K562 (cell line): ENCODE data around the gene MAST1. TPM values are rescaled to one million over a fixed set of nuclear protein-coding genes. Genes with fewer than 3 reads are reported as not detected.

Source experiments
- ATAC-seq: fragments of 200-7000 bp; cut with Tn5 transposase; 3 replicates; pipeline ENCODE4 v1.9.1; 2020; ENCODE audit warnings: moderate library complexity
- BruUV-seq: library from RNA; stranded (reverse); fragments of 400-500 nt; replicated peaks from 2 replicates; lab custom pipeline; 2021; lab: Mats Ljungman, UMichigan
- CTCF ChIA-PET: fragments of 300-600 bp; formaldehyde crosslinking; extraction: SDS; loops from one replicate; lab custom pipeline; 2021; ENCODE audit warnings: low intra/inter-chr PET ratio; lab: Yijun Ruan, JAX
- POLR2A ChIA-PET: fragments of 300-600, 350-650 bp; sonication (Branson Sonifier 250); formaldehyde crosslinking; extraction: SDS; loops from one replicate; lab custom pipeline; 2021; ENCODE audit warnings: antibody characterized with exemption, inconsistent platforms; lab: Yijun Ruan, JAX
- DNase-seq, 4 experiments: peaks; one replicate each; pipeline versions ENCODE4 v3.0.0 to v3.0.0-alpha.2; 2011 to 2018; ENCODE audit warnings: low spot score in 3 of 4, mixed read lengths in 3 of 4; ENCODE audit errors: extremely low read depth in 1 of 4
- FAIRE-seq: peaks from 2 replicates; lab custom pipeline; 2011; peaks lifted over from hg19 to GRCh38; lab: Jason Lieb, UNC
- H2AFZ ChIP-seq: 2 replicates; pipeline ENCODE4 v1.6.0; 2011; ENCODE audit warnings: low read depth, low read length, control low read depth, inconsistent platforms
- H3K27ac ChIP-seq: fragments of 200-600 bp; 3 replicates; pipeline ENCODE4 v1.8.0; 2011; ENCODE audit warnings: low read depth, mild to moderate bottlenecking, control low read depth, inconsistent platforms, low read length, moderate library complexity, mixed read lengths; ENCODE audit errors: extremely low read depth
- H3K27me3 ChIP-seq, 2 experiments: fragments of 300-600 bp in 1 of 2; 2 replicates in 1 of 2; 3 replicates in 1 of 2; pipeline versions ENCODE4 v1.6.0 to v1.8.0; 2011; ENCODE audit warnings: inconsistent platforms in 2 of 2, low read length in 2 of 2, mild to moderate bottlenecking in 1 of 2, mixed read lengths in 1 of 2, moderate library complexity in 1 of 2; ENCODE audit not compliant: control insufficient read depth in 2 of 2, insufficient read depth in 2 of 2
- H3K36me3 ChIP-seq: fragments of 300-600 bp; 3 replicates; pipeline ENCODE4 v1.8.0; 2011; ENCODE audit warnings: mild to moderate bottlenecking, low read length, inconsistent platforms; ENCODE audit not compliant: control insufficient read depth, insufficient read depth
- H3K4me1 ChIP-seq, 2 experiments: fragments of 200-600 bp in 1 of 2; replicated peaks in 1 of 2; 2 replicates in 1 of 2; 3 replicates in 1 of 2; pipeline versions ENCODE4 v1.5.1 to v1.8.0; 2011; ENCODE audit warnings: inconsistent platforms in 2 of 2, low read length in 2 of 2, mild to moderate bottlenecking in 1 of 2, mixed read lengths in 1 of 2, moderate library complexity in 1 of 2; ENCODE audit not compliant: control insufficient read depth in 2 of 2, insufficient read depth in 2 of 2
- H3K4me2 ChIP-seq: 2 replicates; pipeline ENCODE4 v1.6.1; 2011; ENCODE audit warnings: low read length, control low read depth, inconsistent platforms, mixed read lengths; ENCODE audit not compliant: insufficient read depth
- H3K4me3 ChIP-seq: fragments of 200-600 bp; sonication (generic), shearing (Covaris generic); 2 replicates; pipeline ENCODE4 v1.5.1; 2016; ENCODE audit warnings: control low read depth, inconsistent platforms
- H3K79me2 ChIP-seq: fragments of 200-600 bp; 3 replicates; pipeline ENCODE4 v1.8.0; 2011; ENCODE audit warnings: low read length, inconsistent platforms; ENCODE audit not compliant: control insufficient read depth, insufficient read depth
- H3K9ac ChIP-seq, 2 experiments: 2 replicates each; pipeline versions ENCODE4 v1.6.0 to v1.6.1; 2011; ENCODE audit warnings: low read depth in 2 of 2, low read length in 2 of 2, control low read depth in 1 of 2, inconsistent platforms in 1 of 2, mild to moderate bottlenecking in 1 of 2, mixed read lengths in 1 of 2; ENCODE audit not compliant: insufficient read depth in 1 of 2
- H3K9me1 ChIP-seq: one replicate; pipeline ENCODE4 v1.6.0; 2011; ENCODE audit warnings: inconsistent platforms, mild to moderate bottlenecking, low read length, moderate library complexity; ENCODE audit not compliant: control insufficient read depth, insufficient read depth
- H3K9me3 ChIP-seq: replicated peaks from 2 replicates; pipeline ENCODE4 v1.5.1; 2011; ENCODE audit warnings: low read depth, low read length, inconsistent platforms; ENCODE audit not compliant: control insufficient read depth, insufficient read depth
- H4K20me1 ChIP-seq: replicated peaks from 2 replicates; pipeline ENCODE4 v1.6.1; 2011; ENCODE audit warnings: low read length, inconsistent platforms, mixed read lengths; ENCODE audit not compliant: control insufficient read depth, insufficient read depth
- BCLAF1 ChIP-seq, 2 experiments: fragments of 450-650 bp in 1 of 2; IDR thresholded peaks; 2 replicates each; pipeline ENCODE4 v1.6.1; 2011 to 2017; ENCODE audit warnings: low read depth in 2 of 2, antibody characterized with exemption in 1 of 2, borderline replicate concordance in 1 of 2, low read length in 1 of 2, mild to moderate bottlenecking in 1 of 2, mixed read lengths in 1 of 2; ENCODE audit not compliant: control insufficient read depth in 1 of 2
- FOXA3 ChIP-seq, 2 experiments: fragments of 450-650 bp in 1 of 2; sonication (generic) in 1 of 2; formaldehyde crosslinking; IDR thresholded peaks in 1 of 2; conservative IDR thresholded peaks in 1 of 2; 2 replicates each; pipeline versions ENCODE4 v1.4.0 to v1.8.0; 2020 to 2022; ENCODE audit warnings: mild to moderate bottlenecking in 2 of 2, missing genetic modification reagents in 1 of 2
- FOXK1 ChIP-seq: sonication (generic); formaldehyde crosslinking; IDR thresholded peaks from 2 replicates; pipeline ENCODE4 v1.8.0; 2022; ENCODE audit warnings: missing genetic modification reagents, mild to moderate bottlenecking, borderline replicate concordance
- PRDM10 ChIP-seq: fragments of 450-650 bp; IDR thresholded peaks from 2 replicates; pipeline ENCODE4 v1.6.1; 2018; ENCODE audit not compliant: partially characterized antibody
- WGBS: fragments of 100-300 bp; shearing (Covaris generic); methylation state at CpG from one replicate; pipeline ENCODE4 v1.1.6; 2016; ENCODE audit warnings: low coverage, mixed read lengths; ENCODE audit not compliant: insufficient coverage; ENCODE audit errors: missing lambda C conversion rate; 5-methylcytosine and 5-hydroxymethylcytosine counted together
- in situ Hi-C: fragments of 300-500 bp; cut with MboI; formaldehyde crosslinking; loops from 4 replicates; pipeline ENCODE4 v1.15.0; 2018; ENCODE audit warnings: inconsistent platforms, mixed read lengths
- intact Hi-C: fragments of 100-400 bp; cut with micrococcal nuclease; formaldehyde crosslinking; loops from 2 replicates; pipeline ENCODE4 v1.14.2; 2022
- polyA plus RNA-seq, 8 experiments: library from polyadenylated mRNA; depleted of rRNA in 4 of 8; stranded (reverse) in 5 of 8; unstranded in 3 of 8; fragments of >200 nt; fragmentation: Nextera tagmentation in 2 of 8; fragmentation: Illumina TruSeq in 1 of 8; extraction: Ambion mirVana in 2 of 8; extraction: Trizol in 1 of 8; gene quantifications; 2 replicates each; pipeline versions ENCODE4 v1.2.1 to v1.2.3, GENCODE V29; 2011 to 2014; ENCODE audit warnings: inconsistent platforms in 1 of 8, missing spikeins in 1 of 8
- total RNA-seq, 7 experiments: library from RNA; depleted of rRNA in 6 of 7; stranded (reverse); fragments of >200 nt in 6 of 7; fragmentation: Illumina TruSeq in 2 of 7; extraction: Trizol in 2 of 7; gene quantifications; 2 replicates each; pipeline versions ENCODE4 v1.2.1 to v1.2.3, GENCODE V29; 2011 to 2021; ENCODE audit warnings: low replicate concordance in 1 of 7

The MAST1 gene
- total and polyA plus RNA-seq, 9 of the 15 experiments (the other 6 are each of a cell fraction or from before 2014, with no cell fraction given): 0.48 to 10.3 (median 3.9) TPM

GRCh38 chr19:12872255-12872654 lies 33.9 kb downstream of the MAST1 start:
- no peak overlapping the region for H3K4me3 ChIP-seq
- H3K9ac ChIP-seq: no peak overlapping the region
- H3K36me3 ChIP-seq: peaks cover 18% of the 10 kb centered on the region; the same call in 2 of the 3 replicates
- peaks cover 2% of the 10 kb centered on the region; the same call in 1 of the 2 replicates for H3K9me3 ChIP-seq
- FAIRE-seq: peak; percentile 44
- no peaks in the 10 kb centered on the region for H4K20me1 ChIP-seq
- ChIA-PET POLR2A (interaction anchor here (1.0 to 3.3 kb wide), 3 partner anchors 9 to 49 kb away, joined by 3 to 37 read pairs (median 23); partner anchors contain the start of genes DNASE2 and KLF1), CTCF (no interaction called here)
- 40% methylated on average over 4 of the region's 5 CpGs for WGBS
- H3K4me2 ChIP-seq: no peak overlapping the region
- no peaks in the 10 kb centered on the region for H3K9me1 ChIP-seq
- in situ Hi-C loops: no loop called here
- no peak overlapping the region for H3K27ac ChIP-seq
- no peak overlapping the region for H2AFZ ChIP-seq
- peak; percentile 26 for TF ChIP-seq PRDM10
- TF ChIP-seq FOXA3 (CRISPR knock-in tag; conservative IDR thresholded peaks at IDR 0.05 in 1 of 2, IDR thresholded peaks at IDR 0.05 in 1 of 2): 0 out of 4 replicates have a peak, but pooled peaks of 1 of the 2 experiments have one; percentile 21
- no peak for TF ChIP-seq BCLAF1 (IDR thresholded peaks at IDR 0.05; ENCODE audit: borderline replicate concordance in 1 of 2, control insufficient read depth in 1 of 2, low read depth in 2 of 2, low read length in 1 of 2)
- no peak for TF ChIP-seq FOXK1
- H3K79me2 ChIP-seq: no peaks in the 10 kb centered on the region
- H3K27me3 ChIP-seq: no peaks in the 10 kb centered on the region
- intact Hi-C loops: no loop called here
- BruUV-seq: no TSS peak
- peak in 3 of 4 experiments; percentile 28 to 59 (median 53) for DNase-seq
- H3K4me1 ChIP-seq: peaks cover 4 to 40% of the 10 kb centered on the region in 2 experiments; a peak in 4 of 5 replicates
- ATAC-seq: peak; percentile 51
